SU-DHL-6 (cell line): ENCODE results near the gene DUS2.

ENCODE experiments used
- CTCF ChIP-seq: fragments of 200-600 bp; sonication (generic); IDR thresholded peaks from one replicate; pipeline ENCODE4 v1.5.1; 2017; ENCODE audit warnings: antibody characterized with exemption, mild to moderate bottlenecking, low read length, moderate library complexity; ENCODE audit not compliant: insufficient read depth, poor library complexity, severe bottlenecking
- EZH2phosphoT487 ChIP-seq: fragments of 200-600 bp; sonication (generic), shearing (Covaris generic); conservative IDR thresholded peaks from 2 replicates; pipeline ENCODE4 v1.6.1; 2018; ENCODE audit warnings: mild to moderate bottlenecking, antibody characterized with exemption, low read length, moderate library complexity, mixed read lengths

GRCh38 chr16:68083239-68083781 lies 60.2 kb downstream of the DUS2 start:
- TF ChIP-seq CTCF (no peak), EZH2phosphoT487 (no peak)
